GM21381 (cell line): ENCODE results near the gene APOL2.
"Not testable (repeated sequence)": the region's sequence is repeated elsewhere in the genome, so short reads cannot be mapped to it uniquely, and the experiment has no call there.

ENCODE experiments used
- ATAC-seq: cut with Tn5 transposase; IDR thresholded peaks from one replicate; pipeline ENCODE4 v1.9.1; 2021; ENCODE audit warnings: mild to moderate bottlenecking, moderate library complexity; ENCODE audit not compliant: unreplicated experiment

APOL2 gene

GRCh38 chr22:36202906-36203305, 36.4 kb downstream of the APOL2 start:
- not testable (repeated sequence) for ATAC-seq

GRCh38 chr22:36201630-36202319, 37.6 kb downstream of the APOL2 start, which contains the start of gene APOL4:
Gene APOL4, minus strand, starts transcription at chr22:36201809. Its CDS starts 75 bp downstream, at chr22:36201734.
- no peak for ATAC-seq

- not testable (repeated sequence) for ATAC-seq
Observed at GRCh38 chr22:36201025-36201424, 38.3 kb downstream of the APOL2 start.

GRCh38 chr22:36199001-36199551, 40.3 kb downstream of the APOL2 start:
- ATAC-seq, result no peak

- no peak for ATAC-seq
Observed at GRCh38 chr22:36198536-36198935, 40.8 kb downstream of the APOL2 start.

- no peak for ATAC-seq
Observed at GRCh38 chr22:36197514-36198146, 41.7 kb downstream of the APOL2 start.

- no peak for ATAC-seq
Observed at GRCh38 chr22:36197065-36197440, 42.3 kb downstream of the APOL2 start.

GRCh38 chr22:36196254-36197064, 42.9 kb downstream of the APOL2 start:
- no peak for ATAC-seq

GRCh38 chr22:36194971-36195370, 44.4 kb downstream of the APOL2 start:
- no peak for ATAC-seq

GRCh38 chr22:36194385-36194784, 44.9 kb downstream of the APOL2 start:
- ATAC-seq, result no peak

- no peak for ATAC-seq
Observed at GRCh38 chr22:36193577-36193976, 45.8 kb downstream of the APOL2 start.

GRCh38 chr22:36193171-36193570, 46.2 kb downstream of the APOL2 start:
- no peak for ATAC-seq

GRCh38 chr22:36192542-36192941, 46.8 kb downstream of the APOL2 start:
- no peak for ATAC-seq

GRCh38 chr22:36191106-36191836, 48.1 kb downstream of the APOL2 start:
- no peak for ATAC-seq

GRCh38 chr22:36187862-36188261, 51.5 kb downstream of the APOL2 start:
- ATAC-seq, result not testable (repeated sequence)

GRCh38 chr22:36185828-36186624, 53.3 kb downstream of the APOL2 start:
- ATAC-seq, result no peak

- no peak for ATAC-seq
Observed at GRCh38 chr22:36184433-36185025, 54.8 kb downstream of the APOL2 start.

GRCh38 chr22:36183446-36183845, 55.9 kb downstream of the APOL2 start:
- ATAC-seq, result no peak

- no peak for ATAC-seq
Observed at GRCh38 chr22:36182857-36183256, 56.5 kb downstream of the APOL2 start.

- ATAC-seq, result no peak
Observed at GRCh38 chr22:36182056-36182455, 57.3 kb downstream of the APOL2 start.
